HAP-1 (cell line): ENCODE data around the gene EGLN2.

Experiments used
- DNase-seq, 2 experiments: peaks; one replicate each; pipeline ENCODE4 v3.0.0-alpha.2; 2016 to 2020; ENCODE audit warnings: low spot score in 2 of 2
- H3K27me3 ChIP-seq: fragments of 250-450 bp; sonication (Bioruptor Pico); 2 replicates; pipeline ENCODE4 v1.5.1; 2020; ENCODE audit warnings: low read depth, mild to moderate bottlenecking, moderate library complexity
- H3K36me3 ChIP-seq: fragments of 250-450 bp; sonication (Bioruptor Pico); replicated peaks from 2 replicates; pipeline ENCODE4 v1.5.1; 2020; ENCODE audit warnings: mild to moderate bottlenecking
- H3K4me1 ChIP-seq: fragments of 250-450 bp; sonication (Bioruptor Pico); 2 replicates; pipeline ENCODE4 v1.5.1; 2020; ENCODE audit warnings: mild to moderate bottlenecking
- H3K4me3 ChIP-seq: fragments of 250-450 bp; sonication (Bioruptor Pico); 2 replicates; pipeline ENCODE4 v1.5.1; 2020; ENCODE audit warnings: mild to moderate bottlenecking, moderate library complexity
- H3K9me3 ChIP-seq: fragments of 250-450 bp; sonication (Bioruptor Pico); 2 replicates; pipeline ENCODE4 v1.5.1; 2020; ENCODE audit warnings: mild to moderate bottlenecking, moderate library complexity
- in situ Hi-C: fragments of 300-500 bp; cut with MboI; formaldehyde crosslinking; loops from 3 replicates; pipeline ENCODE4 v1.14.3; 2020; ENCODE audit warnings: low sequenced_read_pairs, inconsistent platforms, mixed read lengths

The EGLN2 gene

GRCh38 chr19:40798683-40799557 is at the start of gene EGLN2:
Gene EGLN2 (plus strand): TSS chr19:40799191. CDS start chr19:40800573, 1,382 bp downstream.
- H3K4me1 ChIP-seq, result peaks cover 13% of the 10 kb centered on the region
- H3K27me3 ChIP-seq, result no peaks in the 10 kb centered on the region
- H3K36me3 ChIP-seq, result peaks cover 36% of the 10 kb centered on the region
- peak within 1 kb of the TSS; percentile 75 for H3K4me3 ChIP-seq
- peak; percentile 99 to 100 for DNase-seq
- no peaks in the 10 kb centered on the region for H3K9me3 ChIP-seq
- in situ Hi-C loops, result no loop called here

DNA sequence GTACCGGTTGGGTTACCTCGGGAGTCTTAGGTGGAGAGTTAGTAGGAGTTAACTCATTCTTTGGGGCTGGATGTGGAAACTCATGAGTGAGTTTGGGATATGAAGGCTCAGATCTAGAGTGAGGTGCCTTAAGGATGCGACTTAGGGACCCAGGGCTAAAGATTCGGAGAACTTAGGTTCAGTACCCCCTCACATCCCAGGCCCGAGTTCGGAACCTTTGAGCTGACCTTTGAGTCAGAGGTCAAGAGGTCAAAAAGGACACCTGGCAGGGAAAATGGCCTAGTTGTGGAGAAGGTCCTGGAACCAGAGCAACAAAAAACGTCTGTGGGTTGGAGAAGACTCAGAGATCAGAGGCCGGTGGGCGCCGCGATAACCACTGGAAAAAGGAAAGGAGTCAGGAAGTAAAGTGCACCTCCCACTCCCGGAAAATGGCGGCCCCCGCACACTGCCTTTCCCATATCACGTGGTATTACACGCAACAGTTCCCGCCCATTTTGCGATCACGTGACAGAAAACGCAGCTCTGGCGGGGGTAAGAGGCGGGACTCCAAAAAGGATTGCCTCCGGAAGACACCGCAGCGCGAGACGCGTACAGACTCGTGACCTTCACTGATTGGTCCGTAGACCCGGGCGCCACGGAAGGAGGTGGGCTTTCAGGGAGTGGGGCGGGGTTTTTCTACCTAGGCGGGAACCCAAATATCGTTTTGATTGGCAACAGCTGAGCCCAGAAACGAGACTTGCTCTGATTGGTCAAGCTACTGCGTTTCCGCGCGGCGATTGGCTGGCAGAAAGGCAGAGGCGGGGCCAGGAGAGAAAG is 48.7 kb upstream of the EGLN2 start, which contains the start of gene ACTMAP:
ACTMAP (minus strand) TSS at position 420 of the 816 bp plus-strand sequence. CDS start 674 bp downstream, outside the sequence.
- Histone ChIP-seq H3K27me3 (no peaks in the 10 kb centered on the region), H3K36me3 (peaks cover 46% of the 10 kb centered on the region), H3K4me1 (peaks cover 22% of the 10 kb centered on the region), H3K9me3 (no peaks in the 10 kb centered on the region), H3K4me3 (peak within 1 kb of the TSS; percentile 74)
- in situ Hi-C loops, result no loop called here
- peak; percentile 99 to 100 for DNase-seq

GRCh38 chr19:40750874-40751537 is 48.0 kb upstream of the EGLN2 start, which contains the start of gene SNRPA:
Gene SNRPA (plus strand): TSS chr19:40751203. CDS start chr19:40751409, 206 bp downstream.
- DNase-seq, result peak; percentile 95 to 99
- H3K36me3 ChIP-seq, result peaks cover 54% of the 10 kb centered on the region
- peak within 1 kb of the TSS; percentile 74 for H3K4me3 ChIP-seq
- no peaks in the 10 kb centered on the region for H3K9me3 ChIP-seq
- in situ Hi-C loops, result no loop called here
- H3K4me1 ChIP-seq, result peaks cover 22% of the 10 kb centered on the region
- H3K27me3 ChIP-seq, result no peaks in the 10 kb centered on the region

GRCh38 chr19:40752257-40752781 is 46.7 kb upstream of the EGLN2 start:
- Histone ChIP-seq H3K4me3 (peak overlapping the region; percentile 74), H3K36me3 (peaks cover 59% of the 10 kb centered on the region), H3K9me3 (no peaks in the 10 kb centered on the region), H3K4me1 (peaks cover 22% of the 10 kb centered on the region), H3K27me3 (no peaks in the 10 kb centered on the region)
- DNase-seq, result no peak
- in situ Hi-C loops, result no loop called here

DNA sequence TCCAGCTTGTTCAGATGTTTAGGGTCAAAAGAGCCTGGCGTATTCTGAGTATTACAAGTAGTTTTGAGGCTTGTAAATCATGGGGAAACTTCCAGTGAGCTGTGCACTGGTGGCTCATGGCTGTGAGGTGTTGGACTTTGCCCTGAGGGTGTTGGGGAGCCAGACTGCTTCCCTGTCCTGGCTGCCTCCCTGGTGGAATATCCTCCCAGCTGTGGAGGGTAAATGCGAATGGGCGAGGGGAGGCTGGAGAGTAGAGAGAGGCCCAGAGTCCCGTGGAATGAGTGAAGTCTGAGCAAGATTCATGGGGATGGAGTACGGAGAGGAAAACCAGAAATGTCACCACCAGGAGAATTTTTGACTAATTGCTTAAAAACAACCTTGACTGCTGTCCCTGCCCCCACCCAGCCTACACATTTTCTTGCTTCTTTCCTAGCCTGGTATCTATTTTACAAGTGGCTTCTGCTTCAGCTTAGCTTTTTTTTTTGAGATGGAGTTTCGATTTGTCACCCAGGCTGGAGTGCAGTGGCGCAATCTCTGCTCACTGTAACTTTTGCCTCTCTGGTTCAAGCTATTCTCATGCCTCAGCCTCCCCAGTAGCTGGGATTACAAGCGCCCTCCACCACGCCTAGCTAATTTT is 44.3 kb upstream of the EGLN2 start:
- no peaks in the 10 kb centered on the region for H3K9me3 ChIP-seq
- H3K4me1 ChIP-seq, result peaks cover 11% of the 10 kb centered on the region
- peaks cover 74% of the 10 kb centered on the region for H3K36me3 ChIP-seq
- H3K4me3 ChIP-seq, result peak overlapping the region; percentile 6; the same call in 1 of the 2 replicates
- no peaks in the 10 kb centered on the region for H3K27me3 ChIP-seq
- in situ Hi-C loops, result no loop called here
- DNase-seq, result no peak

DNA sequence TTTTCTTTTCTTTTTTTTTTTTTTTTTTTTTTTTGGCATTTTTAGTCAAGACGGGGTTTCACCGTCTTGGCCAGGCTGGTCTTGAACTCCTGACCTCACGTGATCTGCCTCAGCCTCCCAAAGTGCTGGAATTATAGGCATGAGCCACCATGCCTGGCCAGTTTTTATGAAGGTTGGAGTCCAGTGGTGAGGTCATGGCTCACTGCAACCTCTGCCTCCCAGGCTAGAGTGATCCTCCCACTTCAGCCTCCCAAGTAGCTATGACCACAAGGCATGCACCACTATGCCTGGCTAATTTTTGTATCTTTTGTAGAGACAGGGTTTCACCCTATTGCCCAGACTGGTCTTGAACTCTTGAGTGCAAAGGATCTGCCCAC is 43.8 kb upstream of the EGLN2 start:
- H3K36me3 ChIP-seq, result peaks cover 79% of the 10 kb centered on the region
- H3K4me1 ChIP-seq, result peaks cover 11% of the 10 kb centered on the region
- H3K27me3 ChIP-seq, result no peaks in the 10 kb centered on the region
- in situ Hi-C loops, result no loop called here
- no peak for DNase-seq
- no peaks in the 10 kb centered on the region for H3K9me3 ChIP-seq
- no peak overlapping the region for H3K4me3 ChIP-seq

- H3K9me3 ChIP-seq, result no peaks in the 10 kb centered on the region
- in situ Hi-C loops, result no loop called here
- peaks cover 11% of the 10 kb centered on the region for H3K4me1 ChIP-seq
- peaks cover 84% of the 10 kb centered on the region for H3K36me3 ChIP-seq
- H3K4me3 ChIP-seq, result no peak overlapping the region
- no peak for DNase-seq
- H3K27me3 ChIP-seq, result no peaks in the 10 kb centered on the region
Observed at GRCh38 chr19:40755791-40756190, 43.2 kb upstream of the EGLN2 start.

DNA sequence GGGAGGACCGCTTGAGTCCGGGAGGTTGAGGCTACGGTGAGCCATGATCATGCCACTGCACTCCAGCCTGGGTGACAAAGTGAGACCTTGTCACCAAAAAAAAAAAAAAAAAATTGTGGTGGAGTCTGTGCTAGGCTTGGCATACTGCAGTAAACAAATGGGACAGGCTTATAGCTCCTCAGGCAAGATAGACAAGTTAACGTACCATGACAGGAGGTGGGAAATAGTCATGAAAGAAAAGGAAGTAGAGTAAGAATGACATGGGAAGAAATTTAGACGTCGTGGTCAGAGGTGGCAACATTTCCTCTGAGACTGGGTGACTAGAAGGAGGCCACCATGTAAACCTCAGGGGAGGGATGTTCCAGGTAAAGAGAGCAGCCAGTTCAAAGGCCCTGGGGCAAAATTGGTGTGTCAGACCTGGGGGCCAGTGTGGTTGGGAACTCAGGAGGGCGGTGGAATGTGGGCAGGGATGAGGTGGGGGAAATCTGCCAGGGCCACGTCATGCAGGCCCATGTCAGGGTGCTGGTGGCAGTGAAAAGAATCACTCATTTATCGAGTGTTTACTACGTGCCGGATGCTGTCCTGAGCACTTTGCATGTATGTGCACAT is 42.4 kb upstream of the EGLN2 start:
- Histone ChIP-seq H3K9me3 (no peaks in the 10 kb centered on the region), H3K36me3 (peaks cover 86% of the 10 kb centered on the region), H3K4me1 (peaks cover 11% of the 10 kb centered on the region), H3K27me3 (no peaks in the 10 kb centered on the region), H3K4me3 (no peak overlapping the region)
- DNase-seq, result no peak
- in situ Hi-C loops, result no loop called here

- no peaks in the 10 kb centered on the region for H3K27me3 ChIP-seq
- no peaks in the 10 kb centered on the region for H3K9me3 ChIP-seq
- peaks cover 94% of the 10 kb centered on the region for H3K36me3 ChIP-seq
- H3K4me3 ChIP-seq, result no peak overlapping the region
- DNase-seq, result no peak
- in situ Hi-C loops, result no loop called here
- H3K4me1 ChIP-seq, result peaks cover 10% of the 10 kb centered on the region
Observed at GRCh38 chr19:40758491-40758890, 40.5 kb upstream of the EGLN2 start.

GRCh38 chr19:40759352-40759751 is 39.6 kb upstream of the EGLN2 start:
- no peak overlapping the region for H3K4me3 ChIP-seq
- DNase-seq, result no peak
- H3K4me1 ChIP-seq, result peaks cover 3% of the 10 kb centered on the region
- no peaks in the 10 kb centered on the region for H3K9me3 ChIP-seq
- peaks cover 94% of the 10 kb centered on the region for H3K36me3 ChIP-seq
- H3K27me3 ChIP-seq, result no peaks in the 10 kb centered on the region
- in situ Hi-C loops, result no loop called here

- in situ Hi-C loops, result no loop called here
- no peak overlapping the region for H3K4me3 ChIP-seq
- peaks cover 87% of the 10 kb centered on the region for H3K36me3 ChIP-seq
Observed at GRCh38 chr19:40762754-40763470, 36.1 kb upstream of the EGLN2 start.

GRCh38 chr19:40763526-40763925 is 35.5 kb upstream of the EGLN2 start:
- no peak overlapping the region for H3K4me3 ChIP-seq
- in situ Hi-C loops, result no loop called here

More at GRCh38 chr19:40762754-40763470, 36.1 kb upstream of the EGLN2 start:
- DNase-seq, result no peak
- Histone ChIP-seq H3K4me1 (no peaks in the 10 kb centered on the region), H3K27me3 (no peaks in the 10 kb centered on the region), H3K9me3 (no peaks in the 10 kb centered on the region)

More at GRCh38 chr19:40763526-40763925, 35.5 kb upstream of the EGLN2 start:
- H3K27me3 ChIP-seq, result no peaks in the 10 kb centered on the region
- no peak for DNase-seq
- no peaks in the 10 kb centered on the region for H3K9me3 ChIP-seq
- H3K4me1 ChIP-seq, result no peaks in the 10 kb centered on the region
- peaks cover 81% of the 10 kb centered on the region for H3K36me3 ChIP-seq
